Neural cell (in vitro differentiated cells): ENCODE data around the gene LCT.

Experiments used
- CTCF ChIP-seq: fragments of 450-650 bp; IDR thresholded peaks from 2 replicates; pipeline ENCODE4 v1.5.1; 2014; ENCODE audit warnings: antibody characterized with exemption, mild to moderate bottlenecking, moderate library complexity; ENCODE audit not compliant: poor library complexity, severe bottlenecking
- EZH2 ChIP-seq: fragments of 200-600, 300-800 bp; shearing (Covaris generic), sonication (generic); IDR thresholded peaks from 2 replicates; pipeline ENCODE4 v1.6.1; 2014; ENCODE audit warnings: antibody characterized with exemption, low read length, borderline replicate concordance, mild to moderate bottlenecking; ENCODE audit not compliant: insufficient read depth, poor library complexity, severe bottlenecking

- TF ChIP-seq EZH2: no peak
- no peak for TF ChIP-seq CTCF
These were observed 19.0 kb downstream of the LCT start for GRCh38 chr2:135817951-135818350.
